Ovary (tissue), 9 donors: ENCODE data around the gene EPB41L3. TPM values are rescaled to one million over a fixed set of nuclear protein-coding genes. Genes with fewer than 3 reads are reported as not detected.

Experiments used
- DNase-seq, 5 donors: peaks; one replicate each; pipeline ENCODE4 v3.0.0-alpha.2; 2019 to 2020
- H3K27ac ChIP-seq, 2 donors: fragments of 200-600 bp; one replicate each; pipeline versions ENCODE4 v1.5.1 to v1.8.0; 2019 to 2022
- H3K27me3 ChIP-seq: fragments of 200-600 bp; one replicate; pipeline ENCODE4 v1.8.0; 2022
- H3K36me3 ChIP-seq: fragments of 200-600 bp; sonication (generic); one replicate; pipeline ENCODE4 v1.5.1; 2019
- H3K4me1 ChIP-seq: one replicate; pipeline ENCODE4 v1.8.1; 2013; ENCODE audit warnings: mild to moderate bottlenecking, moderate library complexity; ENCODE audit not compliant: insufficient read depth
- H3K4me3 ChIP-seq: fragments of 200-600 bp; sonication (generic); one replicate; pipeline ENCODE4 v1.5.1; 2017
- H3K9me3 ChIP-seq, 2 donors: fragments of 200-600 bp in 1 of 2; sonication (generic) in 1 of 2; one replicate each; pipeline versions ENCODE4 v1.5.1 to v1.8.1; 2013 to 2019; ENCODE audit warnings: mild to moderate bottlenecking in 1 of 2, moderate library complexity in 1 of 2
- EP300 ChIP-seq: sonication (generic); formaldehyde crosslinking; IDR thresholded peaks from one replicate; pipeline ENCODE4 v1.6.1; 2017; ENCODE audit warnings: antibody characterized with exemption
- POLR2A ChIP-seq: fragments of 450-650 bp; IDR thresholded peaks from one replicate; pipeline ENCODE4 v1.6.1; 2017; ENCODE audit warnings: antibody characterized with exemption, mild to moderate bottlenecking, moderate library complexity
- WGBS, 3 donors: extraction: QIAGEN DNeasy Blood & Tissue Kit in 1 of 3; methylation state at CpG; one replicate each; pipeline versions ENCODE4 v1.1.5 to v1.1.7; 2013 to 2017; 5-methylcytosine and 5-hydroxymethylcytosine counted together
- intact Hi-C, 4 donors: fragments of 100-400 bp; cut with DNase I; formaldehyde crosslinking; loops; one replicate each; pipeline versions ENCODE4 v1.11.0 to v1.15.1; 2022 to 2023
- polyA plus RNA-seq, 2 donors: library from polyadenylated mRNA; stranded (reverse); fragments of 200-250 nt in 1 of 2; fragments of 350-450 nt in 1 of 2; fragmentation: Illumina TruSeq in 1 of 2; extraction: RNeasy Lipid Tissue Mini Kit (QIAGEN cat#74804) in 1 of 2; gene quantifications; one replicate each; pipeline ENCODE4 v1.2.3, GENCODE V29; 2013 to 2014
- total RNA-seq, 7 donors: library from RNA; depleted of rRNA in 2 of 7; stranded (reverse); fragments of >200 nt in 2 of 7; fragmentation: NEBNext Ultra II Directional in 3 of 7; extraction: Animal tissue kit (Norgen Biotek cat#: 25700) in 3 of 7; gene quantifications; one replicate each; pipeline versions ENCODE4 v1.1.0 to v1.2.4, GENCODE V29; 2016 to 2023
- TF ChIP-seq, protein P1 (sequence below), 3 donors: fragments of 450-650 bp in 2 of 3; fragments of 200-600 bp in 1 of 3; IDR thresholded peaks; one replicate each; pipeline versions ENCODE4 v1.5.1 to v1.8.0; 2016 to 2022; ENCODE audit warnings: antibody characterized with exemption in 3 of 3, mild to moderate bottlenecking in 1 of 3
- donor health status: DM: no; HTN: no; CAD: no; lungs with moderate emphysema.
- donor health status: DM: no; HTN: no; CAD: no.
- donor health status: Bipolar disorder and iron deficiency.
- donor health status: DM: yes; HTN: yes; CAD: no.
- donor health status: DM: no; HTN: no; CAD: no.
- donor health status: DM: yes; HTN: yes; CAD: no.

The EPB41L3 gene
- total and polyA plus RNA-seq, 9 donors = 6.6 to 58.1 (median 29.5) TPM

- TF ChIP-seq EP300 (no peak), POLR2A (no peak)
- TF ChIP-seq, protein P1, sequence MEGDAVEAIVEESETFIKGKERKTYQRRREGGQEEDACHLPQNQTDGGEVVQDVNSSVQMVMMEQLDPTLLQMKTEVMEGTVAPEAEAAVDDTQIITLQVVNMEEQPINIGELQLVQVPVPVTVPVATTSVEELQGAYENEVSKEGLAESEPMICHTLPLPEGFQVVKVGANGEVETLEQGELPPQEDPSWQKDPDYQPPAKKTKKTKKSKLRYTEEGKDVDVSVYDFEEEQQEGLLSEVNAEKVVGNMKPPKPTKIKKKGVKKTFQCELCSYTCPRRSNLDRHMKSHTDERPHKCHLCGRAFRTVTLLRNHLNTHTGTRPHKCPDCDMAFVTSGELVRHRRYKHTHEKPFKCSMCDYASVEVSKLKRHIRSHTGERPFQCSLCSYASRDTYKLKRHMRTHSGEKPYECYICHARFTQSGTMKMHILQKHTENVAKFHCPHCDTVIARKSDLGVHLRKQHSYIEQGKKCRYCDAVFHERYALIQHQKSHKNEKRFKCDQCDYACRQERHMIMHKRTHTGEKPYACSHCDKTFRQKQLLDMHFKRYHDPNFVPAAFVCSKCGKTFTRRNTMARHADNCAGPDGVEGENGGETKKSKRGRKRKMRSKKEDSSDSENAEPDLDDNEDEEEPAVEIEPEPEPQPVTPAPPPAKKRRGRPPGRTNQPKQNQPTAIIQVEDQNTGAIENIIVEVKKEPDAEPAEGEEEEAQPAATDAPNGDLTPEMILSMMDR (IDR thresholded peaks at IDR 0.05) = no peak
- Histone ChIP-seq H3K27ac (no peak overlapping the region), H3K4me3 (no peak overlapping the region), H3K27me3 (no peaks in the 10 kb centered on the region), H3K9me3 (no peaks in the 10 kb centered on the region), H3K36me3 (no peaks in the 10 kb centered on the region), H3K4me1 (no peaks in the 10 kb centered on the region)
- 60 to 76% (median 65%) methylated on average over 3 of the region's 3 CpGs for WGBS, 3 donors
- no peak for DNase-seq
- intact Hi-C loops = no loop called here
These were observed 178.4 kb downstream of the EPB41L3 start for GRCh38 chr18:5365443-5365842.

DNA sequence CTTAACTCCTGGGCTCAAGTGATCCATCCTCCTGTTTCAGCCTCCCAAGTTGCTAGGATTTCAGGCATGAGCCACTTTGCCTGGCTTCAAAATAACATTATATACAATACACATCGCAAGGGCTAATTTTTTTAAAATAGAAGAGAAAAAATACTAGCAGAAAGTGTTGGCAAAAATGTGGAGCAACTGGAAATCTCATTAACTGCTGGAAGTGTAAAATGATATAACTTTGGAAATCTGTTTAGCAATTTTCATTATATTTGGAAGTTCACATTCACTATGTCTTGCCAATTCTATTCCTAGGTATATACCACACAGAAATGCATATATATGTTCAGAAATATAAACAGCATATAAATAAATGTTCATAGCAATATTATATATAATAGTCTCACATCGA is 193.2 kb downstream of the EPB41L3 start:
- 86 to 97% (median 89%) methylated on average over 2 of the region's 2 CpGs for WGBS, 3 donors
- H3K27ac ChIP-seq = no peak overlapping the region
- no peaks in the 10 kb centered on the region for H3K36me3 ChIP-seq
- DNase-seq = no peak
- intact Hi-C loops = no loop called here
- H3K9me3 ChIP-seq = no peaks in the 10 kb centered on the region
- no peaks in the 10 kb centered on the region for H3K27me3 ChIP-seq
- H3K4me3 ChIP-seq = no peak overlapping the region
- no peak for TF ChIP-seq POLR2A
- TF ChIP-seq, protein P1 (IDR thresholded peaks at IDR 0.05) = no peak
- no peak for TF ChIP-seq EP300
- no peaks in the 10 kb centered on the region for H3K4me1 ChIP-seq

Other genes with a start within 250 kb of the EPB41L3 start
- gene ZBTB14, start 248.3 kb downstream of the EPB41L3 start, total RNA-seq = 10 to 100 TPM in 6 of 7 donors, 1 to 10 TPM in 1; 6.3 to 16.3 (median 14.5) TPM
- 10 to 100 TPM in 1 of 2 donors, 1 to 10 TPM in 1; 8.6 to 17.5 TPM for gene ZBTB14, start 248.3 kb downstream of the EPB41L3 start, polyA plus RNA-seq